Activated CD8-positive, alpha-beta memory T cell treated with anti-CD3 and anti-CD28 coated beads for 36 hours (primary cell): Measurements from ENCODE around the gene PLXNA4. TPM values are rescaled to one million over a fixed set of nuclear protein-coding genes. Genes with fewer than 3 reads are reported as not detected.
"Not testable (repeated sequence)": the region's sequence is repeated elsewhere in the genome, so short reads cannot be mapped to it uniquely, and the experiment has no call there.

Experiments
- CTCF ChIA-PET: fragments of 350-600 bp; sonication (Branson Sonifier 250); formaldehyde crosslinking; loops from one replicate; lab custom pipeline; 2021; ENCODE audit warnings: antibody characterized with exemption; lab: Charles Lee
- POLR2A ChIA-PET: fragments of 350-600 bp; sonication (Branson Sonifier 250); formaldehyde crosslinking; loops from one replicate; lab custom pipeline; 2021; ENCODE audit warnings: antibody characterized with exemption; lab: Charles Lee
- total RNA-seq, 2 experiments: library from RNA; stranded (reverse); gene quantifications; one replicate each; pipeline ENCODE4 v1.2.3, GENCODE V29; 2021

PLXNA4 gene
- total RNA-seq, 2 experiments from 2014 or later: 0.04 to 0.19 TPM

DNA sequence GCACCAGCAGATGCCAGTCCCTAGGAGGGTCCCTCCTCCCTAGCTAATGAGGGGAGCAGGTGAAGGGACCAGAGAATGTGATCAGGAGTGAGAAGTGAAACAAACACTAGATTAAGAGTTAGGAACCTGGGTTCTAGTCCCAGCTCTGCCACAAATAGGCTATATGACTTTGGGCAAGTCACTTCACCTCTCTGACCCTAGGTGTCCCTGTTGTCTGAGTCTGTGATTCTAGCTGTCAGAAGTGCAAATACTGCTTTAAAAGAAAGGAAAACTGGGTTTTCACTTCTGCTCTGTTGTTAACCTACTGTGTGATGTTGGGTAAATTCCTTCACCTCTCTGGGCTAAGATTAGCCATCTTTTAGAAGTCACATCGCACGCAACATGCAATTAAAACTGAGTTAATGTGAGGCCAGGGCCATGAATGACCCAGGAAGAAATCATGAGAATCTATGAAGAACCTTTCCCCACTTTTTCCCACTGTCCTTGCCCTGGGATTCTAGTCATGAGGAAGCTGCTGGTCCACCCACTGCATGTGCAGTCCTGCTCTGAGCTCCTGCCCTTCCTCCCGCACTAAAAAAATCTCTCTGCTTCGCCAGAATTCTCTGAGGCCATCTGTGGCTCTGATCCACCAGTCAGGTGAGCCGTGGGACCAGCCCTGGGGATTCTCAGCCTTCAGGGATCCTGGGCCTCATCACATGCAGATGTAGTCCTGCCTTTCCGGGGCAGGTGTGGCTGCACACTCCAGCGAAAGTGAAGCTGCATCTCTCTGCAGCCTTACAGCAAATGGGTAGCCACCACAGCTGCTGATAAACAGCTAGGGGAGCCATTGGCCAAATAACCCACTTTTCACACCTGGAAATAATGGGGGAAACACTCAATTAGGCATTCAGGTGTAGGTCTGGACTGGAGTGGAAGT, 181.7 kb downstream of the PLXNA4 start:
- ChIA-PET CTCF (interaction anchor here (0.7 to 6.9 kb wide), 5 partner anchors 67 to 1020 kb away, joined by 3 to 47 read pairs (median 4); no protein-coding TSS in a partner anchor), POLR2A (no interaction called here)

GRCh38 chr7:132393789-132394261, 182.4 kb downstream of the PLXNA4 start:
- CTCF ChIA-PET: interaction anchor here (1.1 to 6.9 kb wide), 4 partner anchors 68 to 193 kb away, joined by 3 to 47 read pairs (median 4); no protein-coding TSS in a partner anchor

DNA sequence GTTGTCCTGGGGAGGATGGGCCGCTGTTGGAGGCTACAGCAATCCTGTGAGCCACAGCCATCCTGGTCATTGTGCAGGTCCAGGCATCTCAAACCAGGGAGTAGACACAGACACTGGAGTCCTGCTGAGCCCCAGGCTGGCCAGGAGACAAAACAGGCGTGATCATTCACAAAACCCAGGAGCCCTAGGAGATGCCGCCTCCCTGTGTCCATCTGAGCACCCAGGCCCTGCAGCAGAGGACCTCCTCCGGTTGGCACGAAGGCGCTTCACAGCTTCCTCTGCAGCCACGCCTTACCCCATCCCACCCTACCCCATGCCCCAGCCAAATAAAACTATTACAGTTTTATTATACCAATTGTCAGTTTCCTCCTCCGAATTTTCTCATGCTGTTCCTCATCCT, 183.6 kb downstream of the PLXNA4 start:
- CTCF ChIA-PET: interaction anchor here (0.7 to 6.9 kb wide), 2 partner anchors 186 to 669 kb away, joined by 3 to 47 read pairs; no protein-coding TSS in a partner anchor
- POLR2A ChIA-PET: no interaction called here

More at GRCh38 chr7:132393789-132394261, 182.4 kb downstream of the PLXNA4 start:
- POLR2A ChIA-PET: no interaction called here

DNA sequence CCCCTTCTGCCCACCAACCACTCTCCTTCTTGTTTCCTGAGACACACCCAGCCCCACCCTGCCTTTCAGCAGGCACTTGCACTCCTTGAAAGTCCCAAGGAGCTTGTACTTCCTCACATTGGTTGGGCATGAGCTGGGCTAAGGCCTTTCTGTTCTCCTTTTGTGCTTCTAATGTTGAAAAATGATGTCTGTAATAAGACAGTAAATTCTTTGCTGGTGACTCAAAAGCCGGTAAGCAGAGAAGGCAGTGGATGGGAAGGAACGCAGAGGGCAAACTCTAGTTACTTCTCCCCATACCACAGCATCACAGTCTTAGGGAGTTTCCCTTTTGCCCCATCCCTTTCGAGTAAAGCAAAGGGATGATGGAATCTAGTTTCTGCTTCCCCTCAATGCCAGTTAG, 185.6 kb downstream of the PLXNA4 start:
- ChIA-PET CTCF (no interaction called here), POLR2A (no interaction called here)

- POLR2A ChIA-PET, CTCF ChIA-PET: not testable (repeated sequence)
Measured at GRCh38 chr7:132390049-132390448, 186.2 kb downstream of the PLXNA4 start.

DNA sequence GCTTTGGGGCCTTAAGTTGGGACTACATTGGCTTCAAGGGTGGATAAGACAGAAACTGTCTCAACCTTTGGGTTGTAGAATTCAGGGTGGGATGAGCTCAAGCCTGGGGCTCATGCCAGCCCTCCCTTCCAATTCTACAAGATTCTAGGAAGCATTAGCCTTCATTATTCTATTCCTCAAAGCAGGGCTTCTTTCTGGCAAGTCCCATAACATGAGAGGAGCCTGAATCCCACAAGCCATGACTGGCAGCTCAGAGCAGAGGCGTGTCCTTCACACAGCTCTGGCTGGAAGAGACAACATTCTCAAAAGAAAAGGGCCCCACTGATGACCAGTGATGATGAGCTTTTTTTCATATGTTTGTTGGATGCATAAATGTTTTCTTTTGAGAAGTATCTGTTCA, 187.6 kb downstream of the PLXNA4 start:
- CTCF ChIA-PET: no interaction called here
- POLR2A ChIA-PET: no interaction called here

DNA sequence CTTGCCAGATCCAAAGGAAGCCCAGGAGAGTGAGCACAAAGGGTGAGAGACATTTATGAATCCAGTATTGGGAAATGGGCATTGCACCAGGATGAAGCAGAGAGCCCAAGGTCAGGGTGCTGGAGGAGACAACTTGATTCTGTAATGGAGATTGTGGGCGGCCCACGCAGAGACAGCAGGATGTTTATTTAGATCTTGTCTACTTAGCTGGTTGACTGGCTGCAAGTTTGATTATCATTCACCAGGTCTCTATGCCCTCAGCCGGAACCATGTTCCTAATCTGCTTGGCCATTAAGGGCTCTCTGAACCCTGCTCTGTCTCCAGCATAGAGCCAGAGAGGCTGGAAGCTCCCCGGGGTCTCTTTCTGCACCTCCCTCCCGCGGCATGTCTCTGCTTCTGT, 188.7 kb downstream of the PLXNA4 start:
- CTCF ChIA-PET: no interaction called here
- POLR2A ChIA-PET: no interaction called here

DNA sequence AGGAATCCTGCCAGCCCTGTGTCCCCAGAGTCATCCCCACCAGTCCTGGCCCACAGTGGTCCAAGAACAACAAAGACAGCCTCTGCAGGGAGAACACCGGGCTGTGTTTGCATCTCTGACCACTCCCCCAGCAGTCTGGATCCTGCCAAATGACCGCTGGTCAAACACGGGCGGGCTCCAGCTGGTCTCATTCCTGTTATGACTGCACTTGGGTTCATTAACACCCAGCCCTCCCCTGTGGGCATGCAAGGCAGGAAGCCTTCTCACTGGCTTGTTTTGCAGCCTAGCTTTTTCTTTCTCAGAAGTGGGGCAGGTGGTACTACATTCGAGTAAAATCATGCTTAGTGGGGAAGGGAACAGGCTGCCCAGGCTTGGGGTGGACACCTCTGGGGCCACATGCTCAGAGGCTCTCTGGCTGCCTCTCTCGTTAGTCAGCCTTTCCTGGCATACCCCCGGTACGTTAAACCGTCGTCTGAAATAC, 190.0 kb downstream of the PLXNA4 start:
- CTCF ChIA-PET: no interaction called here

DNA sequence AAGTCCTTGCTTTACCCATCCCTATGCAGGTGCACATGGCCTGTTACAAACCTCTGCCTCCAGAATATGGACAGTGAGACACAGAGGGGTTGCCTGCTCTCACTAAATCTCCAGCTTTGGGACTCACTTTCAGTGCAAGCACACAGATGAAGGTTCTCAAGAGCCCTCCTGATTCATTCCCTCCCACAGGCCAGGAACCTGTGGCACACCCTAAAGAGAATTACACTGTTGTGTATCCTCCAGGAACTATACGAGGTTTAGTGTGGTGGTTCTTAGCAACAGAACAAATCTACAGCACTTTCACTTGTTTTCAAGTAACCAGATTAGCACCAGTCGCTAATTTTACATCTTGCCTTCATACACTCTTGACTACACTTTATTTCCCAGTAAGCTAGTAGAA, 192.3 kb downstream of the PLXNA4 start:
- CTCF ChIA-PET: no interaction called here
- POLR2A ChIA-PET: no interaction called here

More for the DNA sequence above, 190.0 kb downstream of the PLXNA4 start:
- POLR2A ChIA-PET: no interaction called here

- POLR2A ChIA-PET: no interaction called here
- CTCF ChIA-PET: no interaction called here
Measured at GRCh38 chr7:132381742-132382472, 194.4 kb downstream of the PLXNA4 start.

DNA sequence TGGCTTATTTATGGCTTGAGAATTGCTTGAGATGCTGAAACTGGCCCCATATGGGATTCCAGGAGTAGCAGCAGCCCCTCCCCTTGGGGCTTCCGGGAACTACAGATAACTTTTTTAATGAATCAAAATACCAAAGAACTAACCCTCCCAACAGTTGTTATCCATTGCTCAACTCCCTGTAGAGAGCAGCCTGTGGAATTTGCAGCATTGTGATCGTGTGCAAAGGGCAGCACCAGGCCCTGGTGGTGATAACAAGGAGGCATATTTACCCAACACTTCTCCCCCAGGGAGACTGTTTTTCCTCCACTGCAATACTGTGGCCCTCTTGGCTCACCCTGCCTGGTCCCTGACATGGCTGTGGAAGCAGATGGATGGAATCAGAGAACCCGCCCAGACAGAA, 196.2 kb downstream of the PLXNA4 start:
- POLR2A ChIA-PET: no interaction called here
- CTCF ChIA-PET: no interaction called here

GRCh38 chr7:132379292-132379691, 197.0 kb downstream of the PLXNA4 start:
- POLR2A ChIA-PET: no interaction called here

DNA sequence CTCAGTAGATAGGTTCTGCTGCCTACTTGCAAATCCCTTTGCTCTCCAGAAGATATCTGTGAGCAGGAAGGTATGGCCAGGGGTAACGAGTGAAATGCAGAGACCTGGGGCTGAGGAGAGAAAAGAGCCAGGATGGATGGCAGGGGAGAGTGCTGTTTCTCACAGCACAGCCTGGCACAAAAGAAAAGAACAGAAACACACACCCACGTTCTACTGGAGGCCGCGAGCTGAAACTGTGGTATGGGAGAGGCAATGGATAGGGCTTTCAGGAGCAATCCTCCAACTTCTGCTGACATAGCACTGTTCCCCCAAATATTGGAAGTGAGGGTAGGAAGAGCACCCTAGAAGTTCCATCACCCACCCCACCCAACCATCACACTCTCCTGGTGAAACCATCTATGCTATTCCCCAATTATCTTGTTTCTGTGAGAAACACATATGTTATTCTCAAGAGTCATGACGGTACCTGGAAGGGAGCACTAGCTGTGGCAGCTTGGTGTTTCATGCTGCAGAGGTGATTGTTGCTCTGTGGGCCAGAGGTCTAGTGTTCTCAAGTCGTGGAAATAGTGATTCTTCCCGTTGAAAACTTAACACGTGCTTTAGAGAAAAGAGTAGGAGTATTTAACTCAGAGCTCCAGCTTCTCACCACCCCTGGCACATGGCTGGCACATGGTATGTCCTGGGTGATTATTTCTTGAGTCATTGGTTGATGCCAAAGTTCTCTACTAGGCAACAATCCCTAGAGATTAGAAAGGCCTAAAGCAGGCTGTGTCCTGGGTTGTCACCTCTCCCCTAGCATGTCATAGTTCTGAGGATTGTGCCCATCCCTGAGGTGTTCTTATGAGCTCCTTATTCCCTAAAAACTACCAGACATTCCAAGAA, 198.3 kb downstream of the PLXNA4 start:
- CTCF ChIA-PET: no interaction called here
- POLR2A ChIA-PET: no interaction called here

More at GRCh38 chr7:132379292-132379691, 197.0 kb downstream of the PLXNA4 start:
- CTCF ChIA-PET: no interaction called here

- POLR2A ChIA-PET: no interaction called here
- CTCF ChIA-PET: no interaction called here
Measured at GRCh38 chr7:132377015-132377414, 199.3 kb downstream of the PLXNA4 start.

DNA sequence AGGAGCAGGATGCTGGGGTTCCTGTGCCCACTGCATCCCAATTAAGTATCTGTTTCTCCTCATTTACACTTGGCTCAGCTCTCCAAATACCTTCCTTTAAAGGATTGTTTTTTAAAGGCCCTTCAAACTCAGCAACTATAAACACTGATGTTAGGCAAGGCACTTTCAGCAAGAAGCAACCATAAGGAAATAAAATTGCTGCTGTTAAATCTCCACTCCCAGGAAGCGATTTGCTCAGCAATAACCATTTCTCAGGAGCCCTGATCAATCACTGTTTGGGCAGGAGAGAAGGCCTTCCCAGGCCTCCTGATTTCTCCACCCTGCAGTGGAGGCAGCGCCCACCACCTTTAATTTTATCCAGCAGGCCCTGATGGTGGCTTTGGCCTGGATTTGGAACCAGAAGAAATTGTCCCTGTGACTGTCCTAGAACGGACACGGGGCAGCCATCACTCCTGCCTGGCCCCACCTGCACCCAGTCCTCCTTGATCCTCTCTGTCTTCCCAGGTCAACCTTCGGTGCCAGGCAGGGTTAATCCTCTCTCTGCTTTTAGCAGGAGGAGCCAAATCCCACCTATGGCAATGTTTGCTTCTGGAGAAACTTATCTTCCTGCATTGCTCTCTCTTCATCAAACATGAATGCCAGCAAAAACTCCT, 199.8 kb downstream of the PLXNA4 start:
- POLR2A ChIA-PET: no interaction called here
- CTCF ChIA-PET: no interaction called here

DNA sequence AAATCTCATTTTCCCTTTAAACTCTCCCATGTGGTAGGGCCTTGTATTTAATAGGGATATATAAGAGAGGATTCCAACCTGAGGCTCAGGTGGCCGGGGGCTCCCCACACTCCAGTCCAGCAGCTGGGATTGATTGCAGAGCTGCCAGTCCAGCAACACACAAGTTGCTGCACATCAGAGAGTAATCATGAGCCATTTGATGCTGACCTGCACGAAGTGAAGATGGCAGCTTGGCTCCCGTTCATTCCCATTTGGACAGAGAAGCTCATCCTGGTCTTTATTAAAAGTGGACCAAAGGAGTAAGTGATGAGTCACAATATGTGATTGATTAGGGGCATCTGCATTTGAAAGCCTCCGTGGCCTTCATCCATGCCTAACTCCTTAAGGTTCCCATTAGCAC, 202.4 kb downstream of the PLXNA4 start:
- ChIA-PET POLR2A (no interaction called here), CTCF (no interaction called here)

DNA sequence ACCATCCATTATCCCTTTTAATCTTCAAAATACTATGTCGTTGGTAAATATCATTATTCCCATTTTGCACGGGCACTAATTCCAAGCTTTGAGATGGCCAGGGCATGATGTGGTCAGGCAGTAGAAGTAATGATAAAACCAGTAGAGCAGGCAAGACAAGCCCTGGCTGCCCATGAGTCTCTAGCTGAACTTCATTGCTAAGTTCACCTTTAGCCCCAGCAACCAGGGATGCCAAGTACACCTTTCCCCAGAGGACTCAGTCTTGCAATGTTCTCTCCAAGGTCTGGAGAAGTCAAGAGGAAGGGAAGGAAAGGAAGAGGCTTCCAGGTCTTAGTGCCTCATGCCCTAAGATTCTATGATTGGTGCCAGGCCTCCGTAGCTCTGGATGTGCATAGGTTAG, 203.2 kb downstream of the PLXNA4 start:
- POLR2A ChIA-PET: no interaction called here
- CTCF ChIA-PET: no interaction called here

- POLR2A ChIA-PET: no interaction called here
- CTCF ChIA-PET: no interaction called here
Measured at GRCh38 chr7:132371948-132372347, 204.3 kb downstream of the PLXNA4 start.
